PFSK-1 (cell line): ENCODE data around the gene HPS1.

Experiments used
- FOXP2 ChIP-seq: optimal IDR thresholded peaks from 2 replicates; pipeline ENCODE3; 2011; ENCODE audit warnings: borderline replicate concordance, control low read depth, inconsistent platforms; ENCODE audit not compliant: insufficient read depth; ENCODE audit errors: extremely low read length, extremely low read depth
- POLR2AphosphoS5 ChIP-seq: IDR thresholded peaks from 2 replicates; pipeline ENCODE4 v1.6.1; 2012; ENCODE audit warnings: low read depth, mild to moderate bottlenecking, control low read depth, low read length, moderate library complexity
- REST ChIP-seq, 2 experiments: IDR thresholded peaks; 2 replicates each; pipeline versions ENCODE4 v1.6.1 to v1.8.0; 2011 to 2012; ENCODE audit warnings: low read depth in 2 of 2, low read length in 2 of 2, control low read depth in 1 of 2, inconsistent platforms in 1 of 2, mild to moderate bottlenecking in 1 of 2, moderate library complexity in 1 of 2; ENCODE audit not compliant: insufficient read depth in 1 of 2
- SIN3A ChIP-seq: IDR thresholded peaks from 2 replicates; pipeline ENCODE4 v1.6.1; 2012; ENCODE audit warnings: mild to moderate bottlenecking, low read length, moderate library complexity, borderline replicate concordance; ENCODE audit not compliant: insufficient read depth
- TAF1 ChIP-seq: IDR thresholded peaks from 2 replicates; pipeline ENCODE4 v1.6.1; 2012; ENCODE audit warnings: low read length, control low read depth, borderline replicate concordance; ENCODE audit not compliant: insufficient read depth

DNA sequence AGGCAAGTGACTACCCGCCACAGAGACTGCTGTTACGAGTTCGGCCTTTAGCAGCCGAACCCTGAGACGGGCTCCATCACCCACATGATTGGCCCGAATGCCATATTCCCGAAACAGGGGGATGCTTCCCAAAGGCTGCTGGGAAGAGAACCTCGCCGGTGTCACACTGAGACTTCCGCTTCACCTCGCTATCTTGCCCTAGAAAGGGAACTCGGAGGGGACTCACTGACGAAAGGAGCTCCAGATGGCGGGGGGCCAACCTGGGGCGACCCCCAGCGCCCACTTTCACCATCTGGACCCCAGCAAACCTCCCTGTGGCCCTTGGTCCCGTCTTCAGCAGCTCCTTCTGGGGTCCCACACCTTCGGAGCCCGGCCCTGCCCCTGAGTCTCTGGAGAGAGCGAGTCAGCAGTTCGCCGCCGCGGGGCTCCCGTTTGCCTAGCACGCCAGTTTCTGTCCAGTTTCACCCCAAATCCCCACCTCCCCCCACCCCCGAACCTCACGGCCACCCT is 529 bp downstream of the HPS1 start:
- TF ChIP-seq REST (IDR thresholded peaks at IDR 0.05; ENCODE audit: insufficient read depth in 1 of 2, low read depth in 2 of 2, low read length in 2 of 2), result no peak
- TF ChIP-seq POLR2AphosphoS5, result no peak
- TF ChIP-seq SIN3A, result no peak
- TF ChIP-seq TAF1, result no peak
- TF ChIP-seq FOXP2, result no peak
